ENCODE measurements around the gene NEURL1. TPM values are rescaled to one million over a fixed set of nuclear protein-coding genes. Genes with fewer than 3 reads are reported as not detected.

The NEURL1 gene
- total RNA-seq, 3 donors from 2014 or later: 15.9 to 68.7 (median 42.9) TPM

GRCh38 chr10:103610083-103610472 lies 116.6 kb downstream of the NEURL1 start:
- TF ChIP-seq CTCF (IDR thresholded peaks at IDR 0.05): no peak
- Histone ChIP-seq H3K4me3 (no peak overlapping the region), H3K9me3 (no peaks in the 10 kb centered on the region), H3K4me1 (ENCODE audit: low read depth) (no peaks in the 10 kb centered on the region), H3K36me3 (ENCODE audit: low read depth) (peaks cover 3% of the 10 kb centered on the region)
- intact Hi-C loops (cut with DNase I, micrococcal nuclease): loop anchor here in 1 of 2 donors (10.0 kb wide), 1 partner anchor 55 kb away; no protein-coding TSS in a partner anchor
- DNase-seq: no peak
- ATAC-seq: no peak

- Histone ChIP-seq H3K36me3 (ENCODE audit: low read depth) (peaks cover 3% of the 10 kb centered on the region), H3K4me1 (ENCODE audit: low read depth) (no peaks in the 10 kb centered on the region), H3K9me3 (no peaks in the 10 kb centered on the region), H3K4me3 (no peak overlapping the region)
- ATAC-seq (no peak), DNase-seq (no peak)
- no peak for TF ChIP-seq CTCF (IDR thresholded peaks at IDR 0.05)
- intact Hi-C loops (cut with DNase I, micrococcal nuclease): loop anchor here in 1 of 2 donors (10.0 kb wide), 1 partner anchor 54 kb away; no protein-coding TSS in a partner anchor
Measured at GRCh38 chr10:103610921-103611511, 117.5 kb downstream of the NEURL1 start.

GRCh38 chr10:103612462-103613365 lies 119.2 kb downstream of the NEURL1 start:
- H3K36me3 ChIP-seq (ENCODE audit: low read depth): peaks cover 3% of the 10 kb centered on the region

GRCh38 chr10:103613616-103614015 lies 120.1 kb downstream of the NEURL1 start:
- no peak overlapping the region for H3K4me3 ChIP-seq
- H3K9me3 ChIP-seq: no peaks in the 10 kb centered on the region
- peaks cover 3% of the 10 kb centered on the region for H3K36me3 ChIP-seq (ENCODE audit: low read depth)
- H3K4me1 ChIP-seq (ENCODE audit: low read depth): no peaks in the 10 kb centered on the region
- intact Hi-C loops (cut with DNase I, micrococcal nuclease): loop anchor here in 1 of 2 donors (10.0 kb wide), 1 partner anchor 51 kb away; no protein-coding TSS in a partner anchor
- DNase-seq: no peak
- TF ChIP-seq CTCF (IDR thresholded peaks at IDR 0.05): no peak
- no peak for ATAC-seq

More at GRCh38 chr10:103612462-103613365, 119.2 kb downstream of the NEURL1 start:
- TF ChIP-seq CTCF (IDR thresholded peaks at IDR 0.05): no peak
- Histone ChIP-seq H3K4me3 (no peak overlapping the region), H3K9me3 (no peaks in the 10 kb centered on the region), H3K4me1 (ENCODE audit: low read depth) (no peaks in the 10 kb centered on the region)
- intact Hi-C loops (cut with DNase I, micrococcal nuclease): loop anchor here in 1 of 2 donors (10.0 kb wide), 1 partner anchor 52 kb away; no protein-coding TSS in a partner anchor
- ATAC-seq (peak; percentile 25), DNase-seq (no peak)

- H3K36me3 ChIP-seq (ENCODE audit: low read depth): peaks cover 3% of the 10 kb centered on the region
- TF ChIP-seq CTCF (IDR thresholded peaks at IDR 0.05): no peak
- no peak for DNase-seq
- no peak for ATAC-seq
- peaks cover 2% of the 10 kb centered on the region for H3K4me1 ChIP-seq (ENCODE audit: low read depth)
- intact Hi-C loops (cut with DNase I, micrococcal nuclease): loop anchor here in 1 of 2 donors (10.0 kb wide), 1 partner anchor 50 kb away; no protein-coding TSS in a partner anchor
- no peak overlapping the region for H3K4me3 ChIP-seq
- no peaks in the 10 kb centered on the region for H3K9me3 ChIP-seq
Measured at GRCh38 chr10:103614306-103615158, 121.0 kb downstream of the NEURL1 start.
